WTC11 (cell line): ENCODE measurements around the gene TRMT44. TPM values are rescaled to one million over a fixed set of nuclear protein-coding genes. Genes with fewer than 3 reads are reported as not detected.

Experiments
- ATAC-seq: fragments of 200-7000 bp; cut with Tn5 transposase; 2 replicates; pipeline ENCODE4 v1.10.0; 2021; ENCODE audit warnings: mild to moderate bottlenecking, moderate library complexity
- CTCF ChIA-PET: fragments of 300-600 bp; sonication (Branson Sonifier 250); formaldehyde crosslinking; loops from one replicate; lab custom pipeline; 2021; ENCODE audit warnings: antibody characterized with exemption; lab: Charles Lee
- POLR2A ChIA-PET: fragments of 350-600 bp; sonication (Branson Sonifier 250); formaldehyde crosslinking; loops from one replicate; lab custom pipeline; 2021; ENCODE audit warnings: antibody characterized with exemption; lab: Charles Lee
- DNase-seq: peaks from one replicate; pipeline ENCODE4 v3.0.0; 2021; ENCODE audit warnings: low spot score
- H3K27ac Mint-ChIP-seq: 2 replicates; pipeline ENCODE4 v1.8.0; 2021; ENCODE audit warnings: mixed read lengths
- H3K27me3 Mint-ChIP-seq: 2 replicates; pipeline ENCODE4 v1.8.0; 2021; ENCODE audit warnings: low read depth, mild to moderate bottlenecking, moderate library complexity, mixed read lengths
- H3K36me3 Mint-ChIP-seq: 2 replicates; pipeline ENCODE4 v1.8.0; 2021; ENCODE audit warnings: mixed read lengths
- H3K4me1 Mint-ChIP-seq: 2 replicates; pipeline ENCODE4 v1.8.0; 2022; ENCODE audit warnings: mixed read lengths
- H3K4me3 Mint-ChIP-seq: 2 replicates; pipeline ENCODE4 v1.8.0; 2021; ENCODE audit warnings: mild to moderate bottlenecking, moderate library complexity, mixed read lengths
- H3K9me3 Mint-ChIP-seq: 2 replicates; pipeline ENCODE4 v1.8.0; 2021; ENCODE audit warnings: mixed read lengths
- E2F4 ChIP-seq: sonication (generic); formaldehyde crosslinking; IDR thresholded peaks from 2 replicates; pipeline ENCODE4 v1.8.1; 2022; ENCODE audit warnings: low read depth, mild to moderate bottlenecking, moderate library complexity, missing genetic modification reagents, borderline replicate concordance
- FOXJ3 ChIP-seq: sonication (generic); formaldehyde crosslinking; IDR thresholded peaks from 2 replicates; pipeline ENCODE4 v1.9.0; 2021; ENCODE audit warnings: missing genetic modification reagents, mild to moderate bottlenecking, borderline replicate concordance
- HMGA2 ChIP-seq: fragments of 250-450 bp; sonication (Bioruptor Pico); IDR thresholded peaks from 2 replicates; pipeline ENCODE4 v1.4.0; 2021; ENCODE audit warnings: mild to moderate bottlenecking, moderate library complexity
- NR1H2 ChIP-seq: sonication (generic); formaldehyde crosslinking; IDR thresholded peaks from 2 replicates; pipeline ENCODE4 v1.9.0; 2021; ENCODE audit warnings: mild to moderate bottlenecking, moderate library complexity, missing genetic modification reagents
- OVOL2 ChIP-seq: fragments of 250-450 bp; sonication (Bioruptor Pico); IDR thresholded peaks from 2 replicates; pipeline ENCODE4 v1.9.0; 2021; ENCODE audit warnings: mild to moderate bottlenecking, borderline replicate concordance
- RORB ChIP-seq: fragments of 250-450 bp; sonication (Bioruptor Pico); IDR thresholded peaks from 2 replicates; pipeline ENCODE4 v1.9.0; 2021; ENCODE audit warnings: mild to moderate bottlenecking
- USF2 ChIP-seq: sonication (generic); formaldehyde crosslinking; IDR thresholded peaks from 2 replicates; pipeline ENCODE4 v1.8.1; 2023; ENCODE audit warnings: mild to moderate bottlenecking, missing genetic modification reagents, moderate library complexity
- ZBTB21 ChIP-seq: sonication (generic); formaldehyde crosslinking; IDR thresholded peaks from 2 replicates; pipeline ENCODE4 v1.8.1; 2023; ENCODE audit warnings: mild to moderate bottlenecking, missing genetic modification reagents, borderline replicate concordance
- ZBTB43 ChIP-seq: sonication (generic); formaldehyde crosslinking; IDR thresholded peaks from 2 replicates; pipeline ENCODE4 v1.8.1; 2023; ENCODE audit warnings: mild to moderate bottlenecking, missing genetic modification reagents
- ZSCAN18 ChIP-seq: fragments of 250-450 bp; sonication (Bioruptor Pico); IDR thresholded peaks from 2 replicates; pipeline ENCODE4 v2.1.2; 2022; ENCODE audit warnings: mild to moderate bottlenecking, moderate library complexity
- total RNA-seq: library from RNA; stranded (reverse); gene quantifications from 3 replicates; pipeline ENCODE4 v1.2.3, GENCODE V29; 2021
- TF ChIP-seq, protein P1 (sequence below): sonication (generic); formaldehyde crosslinking; IDR thresholded peaks from 2 replicates; pipeline ENCODE4 v1.8.1; 2022; ENCODE audit warnings: mild to moderate bottlenecking, moderate library complexity, missing genetic modification reagents
- TF ChIP-seq, protein P2 (sequence below): sonication (generic); formaldehyde crosslinking; IDR thresholded peaks from 2 replicates; pipeline ENCODE4 v1.8.1; 2023; ENCODE audit warnings: mild to moderate bottlenecking, missing genetic modification reagents, borderline replicate concordance

The TRMT44 gene
- total RNA-seq, 1 experiment from 2014 or later, result 28.4 TPM

GRCh38 chr4:8514391-8514790 lies 73.8 kb downstream of the TRMT44 start:
- no peak overlapping the region for H3K4me3 Mint-ChIP-seq
- no peaks in the 10 kb centered on the region for H3K4me1 Mint-ChIP-seq
- no peak for DNase-seq
- H3K36me3 Mint-ChIP-seq, result peaks cover 18% of the 10 kb centered on the region
- ATAC-seq, result no peak
- CTCF ChIA-PET, result interaction anchor here (1.0 kb wide), 1 partner anchor 338 kb away, joined by 3 read pairs; no protein-coding TSS in a partner anchor
- H3K27me3 Mint-ChIP-seq, result no peaks in the 10 kb centered on the region
- no peak for TF ChIP-seq RORB
- no peak for TF ChIP-seq ZBTB21 (CRISPR knock-in tag)
- TF ChIP-seq, protein P1, sequence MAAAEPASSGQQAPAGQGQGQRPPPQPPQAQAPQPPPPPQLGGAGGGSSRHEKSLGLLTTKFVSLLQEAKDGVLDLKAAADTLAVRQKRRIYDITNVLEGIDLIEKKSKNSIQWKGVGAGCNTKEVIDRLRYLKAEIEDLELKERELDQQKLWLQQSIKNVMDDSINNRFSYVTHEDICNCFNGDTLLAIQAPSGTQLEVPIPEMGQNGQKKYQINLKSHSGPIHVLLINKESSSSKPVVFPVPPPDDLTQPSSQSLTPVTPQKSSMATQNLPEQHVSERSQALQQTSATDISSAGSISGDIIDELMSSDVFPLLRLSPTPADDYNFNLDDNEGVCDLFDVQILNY (CRISPR knock-in tag), result no peak
- no peak for TF ChIP-seq HMGA2 (CRISPR knock-in tag)
- TF ChIP-seq ZBTB43 (CRISPR knock-in tag), result no peak
- TF ChIP-seq ZSCAN18, result no peak
- TF ChIP-seq, protein P2, sequence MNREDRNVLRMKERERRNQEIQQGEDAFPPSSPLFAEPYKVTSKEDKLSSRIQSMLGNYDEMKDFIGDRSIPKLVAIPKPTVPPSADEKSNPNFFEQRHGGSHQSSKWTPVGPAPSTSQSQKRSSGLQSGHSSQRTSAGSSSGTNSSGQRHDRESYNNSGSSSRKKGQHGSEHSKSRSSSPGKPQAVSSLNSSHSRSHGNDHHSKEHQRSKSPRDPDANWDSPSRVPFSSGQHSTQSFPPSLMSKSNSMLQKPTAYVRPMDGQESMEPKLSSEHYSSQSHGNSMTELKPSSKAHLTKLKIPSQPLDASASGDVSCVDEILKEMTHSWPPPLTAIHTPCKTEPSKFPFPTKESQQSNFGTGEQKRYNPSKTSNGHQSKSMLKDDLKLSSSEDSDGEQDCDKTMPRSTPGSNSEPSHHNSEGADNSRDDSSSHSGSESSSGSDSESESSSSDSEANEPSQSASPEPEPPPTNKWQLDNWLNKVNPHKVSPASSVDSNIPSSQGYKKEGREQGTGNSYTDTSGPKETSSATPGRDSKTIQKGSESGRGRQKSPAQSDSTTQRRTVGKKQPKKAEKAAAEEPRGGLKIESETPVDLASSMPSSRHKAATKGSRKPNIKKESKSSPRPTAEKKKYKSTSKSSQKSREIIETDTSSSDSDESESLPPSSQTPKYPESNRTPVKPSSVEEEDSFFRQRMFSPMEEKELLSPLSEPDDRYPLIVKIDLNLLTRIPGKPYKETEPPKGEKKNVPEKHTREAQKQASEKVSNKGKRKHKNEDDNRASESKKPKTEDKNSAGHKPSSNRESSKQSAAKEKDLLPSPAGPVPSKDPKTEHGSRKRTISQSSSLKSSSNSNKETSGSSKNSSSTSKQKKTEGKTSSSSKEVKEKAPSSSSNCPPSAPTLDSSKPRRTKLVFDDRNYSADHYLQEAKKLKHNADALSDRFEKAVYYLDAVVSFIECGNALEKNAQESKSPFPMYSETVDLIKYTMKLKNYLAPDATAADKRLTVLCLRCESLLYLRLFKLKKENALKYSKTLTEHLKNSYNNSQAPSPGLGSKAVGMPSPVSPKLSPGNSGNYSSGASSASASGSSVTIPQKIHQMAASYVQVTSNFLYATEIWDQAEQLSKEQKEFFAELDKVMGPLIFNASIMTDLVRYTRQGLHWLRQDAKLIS, result no peak
- TF ChIP-seq OVOL2 (CRISPR knock-in tag), result no peak
- TF ChIP-seq NR1H2, result no peak
- no peak overlapping the region for H3K27ac Mint-ChIP-seq
- POLR2A ChIA-PET, result interaction anchor here (0.6 kb wide), 1 partner anchor 345 kb away, joined by 3 read pairs; no protein-coding TSS in a partner anchor
- peaks cover 18% of the 10 kb centered on the region for H3K9me3 Mint-ChIP-seq

DNA sequence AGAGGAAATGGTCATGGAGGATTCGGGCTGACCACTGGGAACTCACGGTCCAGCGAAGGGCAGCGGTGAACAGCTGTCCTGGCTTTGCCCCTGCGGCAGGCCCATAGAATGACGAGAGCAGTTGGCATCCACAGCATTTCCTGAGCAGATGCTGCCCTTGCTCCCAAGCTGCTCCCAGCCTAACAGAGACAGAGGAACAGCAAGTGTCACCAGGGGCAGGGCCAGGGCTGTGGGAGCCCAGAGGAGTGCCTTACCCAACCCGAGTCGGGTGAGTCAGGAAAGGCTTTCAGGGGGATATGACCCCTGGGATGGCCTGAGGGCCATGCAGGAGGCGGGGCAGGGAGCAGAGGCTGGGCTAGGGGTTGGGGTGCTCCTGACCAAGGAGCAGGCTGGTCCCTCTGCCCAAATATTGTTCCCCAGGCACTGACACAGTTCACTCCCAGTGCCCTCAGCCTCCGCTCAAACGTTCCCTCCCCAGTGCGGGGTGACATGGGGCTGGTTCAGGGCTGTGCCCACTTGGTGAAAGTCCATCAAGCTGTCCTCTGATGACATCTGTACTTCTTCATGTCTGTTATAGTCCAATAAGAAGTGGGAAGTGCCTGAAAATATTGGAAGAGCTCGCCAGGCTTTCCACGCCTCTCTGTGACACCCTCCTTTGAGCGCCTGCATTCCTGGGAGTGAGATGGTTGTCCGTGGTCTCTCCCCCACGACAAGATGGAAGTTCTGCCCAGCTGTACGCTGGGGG lies 74.9 kb downstream of the TRMT44 start:
- Mint-ChIP-seq H3K9me3 (peaks cover 26% of the 10 kb centered on the region), H3K27me3 (no peaks in the 10 kb centered on the region), H3K4me1 (no peaks in the 10 kb centered on the region), H3K4me3 (no peak overlapping the region), H3K36me3 (peaks cover 18% of the 10 kb centered on the region), H3K27ac (no peak overlapping the region)
- POLR2A ChIA-PET, result no interaction called here
- CTCF ChIA-PET, result interaction anchor here (1.0 kb wide), 1 partner anchor 339 kb away, joined by 3 read pairs; no protein-coding TSS in a partner anchor
- TF ChIP-seq USF2 (CRISPR knock-in tag), result no peak
- no peak for TF ChIP-seq FOXJ3 (CRISPR knock-in tag)
- no peak for TF ChIP-seq E2F4
- DNase-seq, result no peak
- ATAC-seq, result no peak
